Measurements from ENCODE around the gene PUSL1. TPM values are rescaled to one million over a fixed set of nuclear protein-coding genes. Genes with fewer than 3 reads are reported as not detected.
A peak's percentile ranks its signal among the peaks of the same experiment; 100 is the strongest.

The PUSL1 gene
- polyA plus RNA-seq, 2 of the 4 experiments (the other 2 are of a cell fraction) = 7.4 to 14.6 TPM

GRCh38 chr1:1345384-1345783 lies 37.0 kb downstream of the PUSL1 start (continued):
- TF ChIP-seq FOSL2 (IDR thresholded peaks at IDR 0.05) (no peak), FOSL2 (CRISPR knock-in tag; IDR thresholded peaks at IDR 0.05) (no peak), CEBPB (IDR thresholded peaks at IDR 0.05) (no peak), CBX8 (IDR thresholded peaks at IDR 0.05) (no peak), RCOR1 (IDR thresholded peaks at IDR 0.05; ENCODE audit: low read depth, low read length) (no peak), NR3C1 (IDR thresholded peaks at IDR 0.05) (no peak), ZFP36 (IDR thresholded peaks at IDR 0.05; ENCODE audit: borderline replicate concordance, partially characterized antibody) (no peak)

GRCh38 chr1:1345860-1346500 lies 37.6 kb downstream of the PUSL1 start:
- H3K27ac ChIP-seq = peak overlapping the region; percentile 99 to 100
- ChIA-PET POLR2A (no interaction called here), CTCF (interaction anchor here (1.4 to 7.2 kb wide), 7 partner anchors 11 to 39 kb away, joined by 3 to 73 read pairs (median 8); partner anchors contain the start of gene TAS1R3)
- 33% methylated on average over 2 of the region's 12 CpGs for WGBS (ENCODE audit: missing lambda C conversion rate)
- TF ChIP-seq POLR2AphosphoS2 (conservative IDR thresholded peaks at IDR 0.05; ENCODE audit: low read length) = no peak
- TF ChIP-seq MAFK (IDR thresholded peaks at IDR 0.05; ENCODE audit: partially characterized antibody) = no peak
- TF ChIP-seq HES2 (IDR thresholded peaks at IDR 0.05) = no peak
- no peak for TF ChIP-seq RARB (CRISPR knock-in tag; IDR thresholded peaks at IDR 0.05)
- no peak for TF ChIP-seq MYC (IDR thresholded peaks at IDR 0.05; ENCODE audit: borderline replicate concordance, low read length)
- TF ChIP-seq SREBF2 (IDR thresholded peaks at IDR 0.05) = no peak
- H3K9me3 ChIP-seq = no peaks in the 10 kb centered on the region
- ATAC-seq (no peak), DNase-seq (ENCODE audit: low read depth in 1 of 2, low spot score in 1 of 2) (no peak), FAIRE-seq (no peak)
- peaks cover 45% of the 10 kb centered on the region for H3K4me1 ChIP-seq
- peak overlapping the region; percentile 97 for H3K4me2 ChIP-seq
- H3K4me3 ChIP-seq = peak overlapping the region; percentile 87; the same call in 1 of the 3 replicates

- peak overlapping the region; percentile 97 for H3K4me2 ChIP-seq
- FAIRE-seq (no peak), ATAC-seq (no peak), DNase-seq (ENCODE audit: low read depth in 1 of 2, low spot score in 1 of 2) (no peak)
- CTCF ChIA-PET = interaction anchor here (1.1 to 7.2 kb wide), 6 partner anchors 11 to 41 kb away, joined by 3 to 73 read pairs (median 6); no protein-coding TSS in a partner anchor
- peak overlapping the region; percentile 87; the same call in 1 of the 3 replicates for H3K4me3 ChIP-seq
- peaks cover 45% of the 10 kb centered on the region for H3K4me1 ChIP-seq
- no peaks in the 10 kb centered on the region for H3K9me3 ChIP-seq
- peak overlapping the region; percentile 99 to 100 for H3K27ac ChIP-seq
- 78% methylated on average over 6 of the region's 10 CpGs for WGBS (ENCODE audit: missing lambda C conversion rate)
- POLR2A ChIA-PET = no interaction called here
- TF ChIP-seq ZNF302 (CRISPR knock-in tag; IDR thresholded peaks at IDR 0.05) (no peak), BCL3 (IDR thresholded peaks at IDR 0.05) (no peak), CBX2 (IDR thresholded peaks at IDR 0.05; ENCODE audit: borderline replicate concordance, low read depth) (no peak), HEYL (CRISPR knock-in tag; IDR thresholded peaks at IDR 0.05) (no peak), HOXB13 (CRISPR knock-in tag; IDR thresholded peaks at IDR 0.05; ENCODE audit: low read depth) (no peak)
Observed at GRCh38 chr1:1346501-1346890, 38.1 kb downstream of the PUSL1 start.

GRCh38 chr1:1347026-1347595 lies 38.7 kb downstream of the PUSL1 start:
- POLR2A ChIA-PET = no interaction called here
- 67% methylated on average over 8 of the region's 10 CpGs for WGBS (ENCODE audit: missing lambda C conversion rate)
- Histone ChIP-seq H3K4me1 (peaks cover 50% of the 10 kb centered on the region), H3K4me2 (peak overlapping the region; percentile 97), H3K27ac (peak overlapping the region; percentile 99 to 100), H3K4me3 (peak overlapping the region; percentile 87), H3K9me3 (no peaks in the 10 kb centered on the region)
- CTCF ChIA-PET = interaction anchor here (1.1 to 7.2 kb wide), 10 partner anchors 11 to 159 kb away, joined by 3 to 73 read pairs (median 6); partner anchors contain the start of genes AURKAIP1 and TAS1R3
- no peak for TF ChIP-seq MAZ (IDR thresholded peaks at IDR 0.05; ENCODE audit: borderline replicate concordance, low read depth, low read length)
- no peak for TF ChIP-seq PHF8 (IDR thresholded peaks at IDR 0.05; ENCODE audit: borderline replicate concordance, low read depth)
- TF ChIP-seq RFX5 (IDR thresholded peaks at IDR 0.05) = no peak
- FAIRE-seq = no peak
- ATAC-seq = no peak
- no peak for DNase-seq (ENCODE audit: low read depth in 1 of 2, low spot score in 1 of 2)
